H9 (cell line): ENCODE results near the gene SLC35A3. TPM values are rescaled to one million over a fixed set of nuclear protein-coding genes. Genes with fewer than 3 reads are reported as not detected.

Experiments used
- DNase-seq: peaks from one replicate; pipeline ENCODE4 v3.0.0-alpha.2; 2017
- H2AFZ ChIP-seq: one replicate; pipeline ENCODE4 v1.6.1; 2013; ENCODE audit warnings: mild to moderate bottlenecking, low read length, control low read depth, moderate library complexity
- H2AK5ac ChIP-seq: 2 replicates; pipeline ENCODE4 v1.6.1; 2013; ENCODE audit warnings: low read length, control low read depth, mixed read lengths; ENCODE audit not compliant: insufficient read length
- H2BK120ac ChIP-seq: one replicate; pipeline ENCODE4 v1.6.1; 2013; ENCODE audit warnings: low read depth, mild to moderate bottlenecking, low read length, control low read depth, inconsistent platforms; ENCODE audit not compliant: poor library complexity, severe bottlenecking
- H2BK12ac ChIP-seq: 2 replicates; pipeline ENCODE4 v1.6.1; 2013; ENCODE audit warnings: low read length, control low read depth, mixed read lengths, low read depth; ENCODE audit not compliant: insufficient read length
- H2BK15ac ChIP-seq: 2 replicates; pipeline ENCODE4 v1.6.1; 2013; ENCODE audit warnings: low read depth, low read length, control low read depth
- H2BK20ac ChIP-seq: one replicate; pipeline ENCODE4 v1.6.1; 2013; ENCODE audit warnings: low read depth, mild to moderate bottlenecking, low read length, control low read depth, inconsistent platforms; ENCODE audit not compliant: poor library complexity, severe bottlenecking
- H2BK5ac ChIP-seq: 2 replicates; pipeline ENCODE4 v1.6.1; 2013; ENCODE audit warnings: low read length, control low read depth, mixed read lengths; ENCODE audit not compliant: insufficient read length
- H3K14ac ChIP-seq: 2 replicates; pipeline ENCODE4 v1.6.1; 2013; ENCODE audit warnings: low read length, control low read depth; ENCODE audit not compliant: insufficient read depth
- H3K18ac ChIP-seq: 2 replicates; pipeline ENCODE4 v1.6.1; 2013; ENCODE audit warnings: low read depth, mild to moderate bottlenecking, mixed read lengths, low read length, control low read depth; ENCODE audit not compliant: insufficient read length
- H3K23ac ChIP-seq: 2 replicates; pipeline ENCODE4 v1.6.1; 2013; ENCODE audit warnings: low read length, control low read depth, mixed read lengths, low read depth; ENCODE audit not compliant: insufficient read length
- H3K23me2 ChIP-seq: 2 replicates; pipeline ENCODE4 v1.6.1; 2013; ENCODE audit warnings: low read depth, mild to moderate bottlenecking, mixed read lengths, low read length, control low read depth; ENCODE audit not compliant: insufficient read length, poor library complexity, severe bottlenecking
- H3K27ac ChIP-seq: 2 replicates; pipeline ENCODE4 v1.5.1; 2013; ENCODE audit warnings: low read length, control low read depth, mixed read lengths, low read depth; ENCODE audit not compliant: insufficient read length
- H3K27me3 ChIP-seq: 2 replicates; pipeline ENCODE4 v1.6.1; 2013; ENCODE audit warnings: low read length, control low read depth, inconsistent platforms; ENCODE audit not compliant: insufficient read depth
- H3K4ac ChIP-seq: 2 replicates; pipeline ENCODE4 v1.6.1; 2013; ENCODE audit warnings: low read depth, mild to moderate bottlenecking, control low read depth, inconsistent platforms, low read length, moderate library complexity
- H3K4me1 ChIP-seq: 2 replicates; pipeline ENCODE4 v1.6.1; 2013; ENCODE audit warnings: low read length, control low read depth, inconsistent platforms; ENCODE audit not compliant: insufficient read depth
- H3K4me2 ChIP-seq: 2 replicates; pipeline ENCODE4 v1.6.1; 2013; ENCODE audit warnings: low read length, control low read depth, mixed read lengths; ENCODE audit not compliant: insufficient read length, insufficient read depth
- H3K56ac ChIP-seq: 2 replicates; pipeline ENCODE4 v1.6.1; 2013; ENCODE audit warnings: low read depth, mild to moderate bottlenecking, mixed read lengths, low read length, control low read depth; ENCODE audit not compliant: insufficient read length
- H3K79me1 ChIP-seq: 2 replicates; pipeline ENCODE4 v1.6.1; 2013; ENCODE audit warnings: low read depth, mild to moderate bottlenecking, moderate library complexity, low read length, control low read depth, inconsistent platforms; ENCODE audit not compliant: insufficient read depth, poor library complexity, severe bottlenecking
- H3K79me2 ChIP-seq: 2 replicates; pipeline ENCODE4 v1.6.1; 2013; ENCODE audit warnings: low read length, control low read depth, inconsistent platforms; ENCODE audit not compliant: insufficient read depth
- H3K9ac ChIP-seq: 2 replicates; pipeline ENCODE4 v1.6.1; 2013; ENCODE audit warnings: low read length, control low read depth, mixed read lengths; ENCODE audit not compliant: insufficient read length; ENCODE audit errors: extremely low read depth
- H3K9me3 ChIP-seq: one replicate; pipeline ENCODE4 v1.6.1; 2013; ENCODE audit warnings: low read depth, low read length, inconsistent platforms; ENCODE audit not compliant: control insufficient read depth
- H3T11ph ChIP-seq: one replicate; pipeline ENCODE4 v1.6.1; 2013; ENCODE audit warnings: mild to moderate bottlenecking, low read length, control low read depth, inconsistent platforms
- H4K20me1 ChIP-seq: one replicate; pipeline ENCODE4 v1.6.1; 2013; ENCODE audit not compliant: control insufficient read depth, insufficient read length, insufficient read depth
- H4K5ac ChIP-seq: 2 replicates; pipeline ENCODE4 v1.6.1; 2013; ENCODE audit warnings: low read depth, mild to moderate bottlenecking, mixed read lengths, low read length, control low read depth; ENCODE audit not compliant: insufficient read length
- H4K8ac ChIP-seq: replicated peaks from 2 replicates; pipeline ENCODE4 v1.6.1; 2013; ENCODE audit warnings: low read length, control low read depth, mixed read lengths, low read depth; ENCODE audit not compliant: insufficient read length
- H4K91ac ChIP-seq: 2 replicates; pipeline ENCODE4 v1.6.1; 2013; ENCODE audit warnings: low read depth, mild to moderate bottlenecking, moderate library complexity, mixed read lengths, low read length, control low read depth; ENCODE audit not compliant: insufficient read length
- H3K27ac Mint-ChIP-seq, 3 experiments: 2 replicates in 2 of 3; 3 replicates in 1 of 3; pipeline ENCODE4 v1.8.0; 2020 to 2021; ENCODE audit warnings: mixed read lengths in 3 of 3, mild to moderate bottlenecking in 1 of 3, moderate library complexity in 1 of 3
- H3K27me3 Mint-ChIP-seq: 2 replicates; pipeline ENCODE4 v1.8.0; 2021; ENCODE audit warnings: low read depth, mild to moderate bottlenecking, moderate library complexity, mixed read lengths
- H3K36me3 Mint-ChIP-seq, 3 experiments: 2 replicates in 2 of 3; 3 replicates in 1 of 3; pipeline ENCODE4 v1.8.0; 2020 to 2021; ENCODE audit warnings: low read depth in 3 of 3, mixed read lengths in 3 of 3; ENCODE audit not compliant: insufficient read depth in 1 of 3
- H3K4me1 Mint-ChIP-seq, 2 experiments: 2 replicates each; pipeline ENCODE4 v1.8.0; 2020; ENCODE audit warnings: mixed read lengths in 2 of 2
- H3K4me3 Mint-ChIP-seq, 2 experiments: 2 replicates in 1 of 2; 3 replicates in 1 of 2; pipeline ENCODE4 v1.8.0; 2020 to 2021; ENCODE audit warnings: mild to moderate bottlenecking in 2 of 2, mixed read lengths in 2 of 2, moderate library complexity in 1 of 2
- H3K9me3 Mint-ChIP-seq, 2 experiments: 2 replicates in 1 of 2; 3 replicates in 1 of 2; pipeline ENCODE4 v1.8.0; 2020; ENCODE audit warnings: mild to moderate bottlenecking in 2 of 2, mixed read lengths in 2 of 2, moderate library complexity in 1 of 2
- WGBS: extraction: QIAGEN DNeasy Blood & Tissue Kit; methylation state at CpG from one replicate; pipeline ENCODE4 v1.1.7; 2013; ENCODE audit warnings: missing lambda C conversion rate, low lambda C conversion rate, mixed read lengths; ENCODE audit not compliant: insufficient read length; ENCODE audit errors: extremely low coverage; 5-methylcytosine and 5-hydroxymethylcytosine counted together
- total RNA-seq: library from RNA; stranded (reverse); gene quantifications from 2 replicates; pipeline ENCODE4 v1.2.1, GENCODE V29; 2021
- TF ChIP-seq, protein P1 (sequence below): fragments of 200-600 bp; sonication (generic); conservative IDR thresholded peaks from 3 replicates; pipeline ENCODE4 v1.8.0; 2021; ENCODE audit warnings: antibody characterized with exemption, mild to moderate bottlenecking

The SLC35A3 gene
- total RNA-seq, 1 experiment from 2014 or later: 15.1 TPM

DNA sequence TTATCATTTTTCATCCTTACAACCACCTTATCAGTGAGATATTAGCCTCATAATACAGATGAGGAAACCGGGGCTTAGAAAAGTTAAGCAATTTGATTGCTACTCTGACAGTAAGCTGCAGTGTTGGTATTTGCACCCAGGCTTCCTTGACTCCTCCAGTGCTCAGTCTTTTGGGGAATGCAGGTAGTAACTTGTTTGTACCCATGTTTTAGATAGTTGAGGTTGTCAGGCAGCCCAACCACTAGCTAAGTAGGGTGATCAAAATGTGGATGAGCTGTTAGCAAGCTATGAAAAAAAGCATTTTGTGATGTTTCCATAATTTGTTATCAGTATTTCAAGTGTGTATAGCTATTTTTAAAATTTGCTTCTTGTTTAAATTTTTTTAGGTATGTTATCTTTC, 82.1 kb downstream of the SLC35A3 start:
- H3K4me2 ChIP-seq: no peak overlapping the region
- no peak overlapping the region for H3T11ph ChIP-seq
- H3K14ac ChIP-seq: no peak overlapping the region

More for the DNA sequence above, 82.1 kb downstream of the SLC35A3 start:
- Histone ChIP-seq H4K8ac (no peak overlapping the region), H3K9ac (no peak overlapping the region), H2BK15ac (no peak overlapping the region), H2BK5ac (no peak overlapping the region), H3K27ac (no peak overlapping the region), H4K5ac (no peak overlapping the region), H3K79me1 (peaks cover 3% of the 10 kb centered on the region), H3K9me3 (no peaks in the 10 kb centered on the region), H3K4me1 (peaks cover 4% of the 10 kb centered on the region; the same call in 1 of the 2 replicates), H2BK20ac (no peak overlapping the region), H2AK5ac (no peak overlapping the region), H2AFZ (no peak overlapping the region), H2BK120ac (no peak overlapping the region), H3K27me3 (no peaks in the 10 kb centered on the region), H4K20me1 (no peaks in the 10 kb centered on the region), H3K56ac (no peak overlapping the region), H3K79me2 (peaks cover 18% of the 10 kb centered on the region; the same call in 1 of the 2 replicates), H3K18ac (no peak overlapping the region), H3K23ac (no peak overlapping the region), H3K4ac (no peak overlapping the region), H3K23me2 (no peaks in the 10 kb centered on the region), H4K91ac (no peak overlapping the region), H2BK12ac (no peak overlapping the region)
- WGBS: no CpG with 5 or more reads among the region's 1 CpG
- Mint-ChIP-seq H3K27ac (no peak overlapping the region), H3K9me3 (no peaks in the 10 kb centered on the region), H3K4me3 (no peak overlapping the region), H3K27me3 (no peaks in the 10 kb centered on the region), H3K36me3 (peaks cover 2 to 15% (median 15%) of the 10 kb centered on the region in 3 experiments; a peak in 6 of 7 replicates), H3K4me1 (peaks cover 24% of the 10 kb centered on the region in 2 experiments)
- DNase-seq: no peak
- TF ChIP-seq, protein P1, sequence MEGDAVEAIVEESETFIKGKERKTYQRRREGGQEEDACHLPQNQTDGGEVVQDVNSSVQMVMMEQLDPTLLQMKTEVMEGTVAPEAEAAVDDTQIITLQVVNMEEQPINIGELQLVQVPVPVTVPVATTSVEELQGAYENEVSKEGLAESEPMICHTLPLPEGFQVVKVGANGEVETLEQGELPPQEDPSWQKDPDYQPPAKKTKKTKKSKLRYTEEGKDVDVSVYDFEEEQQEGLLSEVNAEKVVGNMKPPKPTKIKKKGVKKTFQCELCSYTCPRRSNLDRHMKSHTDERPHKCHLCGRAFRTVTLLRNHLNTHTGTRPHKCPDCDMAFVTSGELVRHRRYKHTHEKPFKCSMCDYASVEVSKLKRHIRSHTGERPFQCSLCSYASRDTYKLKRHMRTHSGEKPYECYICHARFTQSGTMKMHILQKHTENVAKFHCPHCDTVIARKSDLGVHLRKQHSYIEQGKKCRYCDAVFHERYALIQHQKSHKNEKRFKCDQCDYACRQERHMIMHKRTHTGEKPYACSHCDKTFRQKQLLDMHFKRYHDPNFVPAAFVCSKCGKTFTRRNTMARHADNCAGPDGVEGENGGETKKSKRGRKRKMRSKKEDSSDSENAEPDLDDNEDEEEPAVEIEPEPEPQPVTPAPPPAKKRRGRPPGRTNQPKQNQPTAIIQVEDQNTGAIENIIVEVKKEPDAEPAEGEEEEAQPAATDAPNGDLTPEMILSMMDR: no peak
